GM10847 (cell line): ENCODE data around the gene MBD3.

Experiments used
- POLR2A ChIP-seq: IDR thresholded peaks from 2 replicates; pipeline ENCODE4 v1.6.1; 2011; ENCODE audit not compliant: insufficient read length; ENCODE audit errors: extremely low read depth

MBD3 gene

DNA sequence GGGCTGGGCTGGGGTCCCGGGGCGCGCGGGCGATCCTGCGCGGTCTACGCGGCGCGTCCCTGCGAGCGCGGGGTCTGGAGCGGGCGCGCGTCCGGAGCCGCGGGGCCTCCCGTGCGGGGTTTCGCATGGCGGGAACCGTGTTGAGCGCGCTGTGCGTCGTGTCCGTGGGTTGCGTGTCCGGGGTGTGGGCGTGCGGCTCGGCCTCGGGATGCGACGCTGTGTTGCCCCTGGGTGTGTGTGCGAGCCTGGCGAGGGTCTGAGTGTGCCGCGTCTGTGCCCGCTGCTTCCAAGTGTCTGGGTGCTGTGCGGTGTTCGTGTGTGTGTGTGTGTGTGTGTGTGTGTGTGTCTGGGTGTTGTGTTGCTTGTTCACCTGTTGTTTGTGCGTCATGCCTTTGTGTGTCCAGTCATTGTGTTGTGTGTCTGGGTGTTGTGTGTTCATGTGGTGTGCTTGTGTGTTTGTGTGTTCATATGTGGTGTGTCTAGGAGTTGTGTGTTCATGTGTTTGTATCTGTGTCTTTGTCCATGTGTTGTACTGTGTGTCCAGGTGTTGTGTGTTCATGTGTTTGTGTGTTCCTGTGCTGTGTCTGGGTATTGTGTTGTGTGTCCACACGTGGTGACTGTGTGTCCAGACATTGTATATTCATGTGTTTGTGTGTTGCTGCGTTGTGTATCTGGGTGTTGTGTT is 68.2 kb downstream of the MBD3 start:
- TF ChIP-seq POLR2A, result no peak
